Activated naive CD8-positive, alpha-beta T cell treated with anti-CD3 and anti-CD28 coated beads, Interleukin-2, amount 50 U/mL, for 24 hours (primary cell): Measurements from ENCODE around the gene FAM174C.

Experiments used
- ATAC-seq: fragments of 150-1000 bp; cut with Tn5 transposase; one replicate; pipeline ENCODE4 v1.10.0; 2021
- DNase-seq: peaks from one replicate; pipeline ENCODE4 v3.0.0; 2021
- H3K27ac Mint-ChIP-seq: one replicate; pipeline ENCODE4 v1.8.0; 2021; ENCODE audit warnings: mild to moderate bottlenecking, mixed read lengths
- H3K27me3 Mint-ChIP-seq: one replicate; pipeline ENCODE4 v1.8.0; 2021; ENCODE audit warnings: mixed read lengths
- H3K36me3 Mint-ChIP-seq: one replicate; pipeline ENCODE4 v1.8.0; 2021; ENCODE audit warnings: low read depth, mixed read lengths
- H3K4me1 Mint-ChIP-seq: one replicate; pipeline ENCODE4 v1.8.0; 2021; ENCODE audit warnings: mixed read lengths
- H3K4me3 Mint-ChIP-seq: one replicate; pipeline ENCODE4 v1.8.0; 2021; ENCODE audit warnings: mild to moderate bottlenecking, moderate library complexity, mixed read lengths
- H3K9me3 Mint-ChIP-seq: one replicate; pipeline ENCODE4 v1.8.0; 2021; ENCODE audit warnings: mixed read lengths

Gene FAM174C

DNA sequence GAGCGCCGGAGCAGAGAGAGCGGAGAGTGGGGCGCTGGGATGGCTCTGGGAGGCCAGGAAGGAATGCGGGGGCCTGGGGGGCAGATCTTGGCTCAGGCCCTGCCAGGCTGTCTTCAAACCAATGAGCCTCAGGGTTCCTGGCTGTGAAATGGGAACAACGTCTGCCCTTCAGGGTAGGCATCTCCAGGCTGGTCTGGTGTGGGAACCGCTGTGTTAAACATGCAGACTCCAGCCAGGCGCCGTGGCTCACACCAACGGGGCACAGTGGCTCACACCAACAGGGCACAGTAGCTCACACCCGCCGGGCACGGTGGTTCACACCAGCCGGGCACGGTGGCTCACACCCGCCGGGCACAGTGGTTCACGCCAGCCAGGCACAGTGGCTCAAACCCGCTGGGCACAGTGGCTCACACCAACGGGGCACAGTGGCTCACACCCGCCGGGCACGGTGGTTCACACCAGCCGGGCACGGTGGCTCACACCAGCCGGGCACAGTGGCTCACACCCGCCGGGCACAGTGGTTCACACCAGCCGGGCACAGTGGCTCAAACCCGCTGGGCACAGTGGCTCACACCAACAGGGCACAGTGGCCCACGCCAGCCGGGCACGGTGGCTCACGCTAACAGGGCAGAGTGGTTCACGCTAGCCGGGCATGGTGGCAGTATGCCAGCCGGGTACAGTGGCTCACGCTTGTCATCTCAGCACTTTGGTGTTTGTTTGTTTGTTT lies 50.4 kb downstream of the FAM174C start:
- no peaks in the 10 kb centered on the region for H3K9me3 Mint-ChIP-seq
- no peaks in the 10 kb centered on the region for H3K36me3 Mint-ChIP-seq
- peaks cover 2% of the 10 kb centered on the region for H3K4me1 Mint-ChIP-seq
- ATAC-seq: no peak
- peak overlapping the region; percentile 24 for H3K4me3 Mint-ChIP-seq
- H3K27me3 Mint-ChIP-seq: peaks cover 40% of the 10 kb centered on the region
- H3K27ac Mint-ChIP-seq: no peak overlapping the region
- DNase-seq: no peak

DNA sequence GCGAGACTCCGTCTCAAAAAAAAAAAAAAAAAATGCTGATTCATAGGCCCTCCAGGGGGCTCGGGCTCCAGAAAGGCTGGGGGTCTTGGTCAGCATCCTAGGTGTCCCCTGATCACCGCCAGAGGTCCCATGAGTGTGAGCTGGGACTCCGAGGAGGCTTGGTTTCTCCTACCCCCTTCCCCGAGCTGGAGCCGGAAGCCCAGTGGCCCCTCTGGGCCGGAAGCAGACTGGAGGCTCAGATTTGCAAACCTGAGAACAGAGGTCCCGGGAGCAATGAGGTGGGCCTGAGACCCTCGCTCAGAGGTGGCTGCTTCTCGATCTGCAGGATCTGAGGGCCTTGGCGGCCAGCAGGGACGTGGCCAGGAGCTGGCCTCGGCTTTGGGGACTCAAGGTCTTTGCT lies 51.8 kb downstream of the FAM174C start:
- H3K4me1 Mint-ChIP-seq: peaks cover 2% of the 10 kb centered on the region
- peaks cover 38% of the 10 kb centered on the region for H3K27me3 Mint-ChIP-seq
- DNase-seq: no peak
- no peaks in the 10 kb centered on the region for H3K36me3 Mint-ChIP-seq
- H3K4me3 Mint-ChIP-seq: no peak overlapping the region
- no peak for ATAC-seq
- H3K27ac Mint-ChIP-seq: no peak overlapping the region
- H3K9me3 Mint-ChIP-seq: no peaks in the 10 kb centered on the region
